AG09319 (cell line): ENCODE measurements around the gene AKAP1.
"Not testable (repeated sequence)": the region's sequence is repeated elsewhere in the genome, so short reads cannot be mapped to it uniquely, and the experiment has no call there.

Source experiments
- DNase-seq: peaks from one replicate; pipeline ENCODE4 v3.0.0-alpha.2; 2010; ENCODE audit warnings: low read depth; ENCODE audit errors: extremely low read depth
- TF ChIP-seq, protein P1 (sequence below): IDR thresholded peaks from 2 replicates; pipeline ENCODE4 v1.5.1; 2011; ENCODE audit warnings: low read depth, mild to moderate bottlenecking, inconsistent platforms, low read length, moderate library complexity

AKAP1 gene

GRCh38 chr17:57096472-57097202, 11.6 kb downstream of the AKAP1 start:
- TF ChIP-seq, protein P1, sequence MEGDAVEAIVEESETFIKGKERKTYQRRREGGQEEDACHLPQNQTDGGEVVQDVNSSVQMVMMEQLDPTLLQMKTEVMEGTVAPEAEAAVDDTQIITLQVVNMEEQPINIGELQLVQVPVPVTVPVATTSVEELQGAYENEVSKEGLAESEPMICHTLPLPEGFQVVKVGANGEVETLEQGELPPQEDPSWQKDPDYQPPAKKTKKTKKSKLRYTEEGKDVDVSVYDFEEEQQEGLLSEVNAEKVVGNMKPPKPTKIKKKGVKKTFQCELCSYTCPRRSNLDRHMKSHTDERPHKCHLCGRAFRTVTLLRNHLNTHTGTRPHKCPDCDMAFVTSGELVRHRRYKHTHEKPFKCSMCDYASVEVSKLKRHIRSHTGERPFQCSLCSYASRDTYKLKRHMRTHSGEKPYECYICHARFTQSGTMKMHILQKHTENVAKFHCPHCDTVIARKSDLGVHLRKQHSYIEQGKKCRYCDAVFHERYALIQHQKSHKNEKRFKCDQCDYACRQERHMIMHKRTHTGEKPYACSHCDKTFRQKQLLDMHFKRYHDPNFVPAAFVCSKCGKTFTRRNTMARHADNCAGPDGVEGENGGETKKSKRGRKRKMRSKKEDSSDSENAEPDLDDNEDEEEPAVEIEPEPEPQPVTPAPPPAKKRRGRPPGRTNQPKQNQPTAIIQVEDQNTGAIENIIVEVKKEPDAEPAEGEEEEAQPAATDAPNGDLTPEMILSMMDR = no peak
- DNase-seq = no peak

DNA sequence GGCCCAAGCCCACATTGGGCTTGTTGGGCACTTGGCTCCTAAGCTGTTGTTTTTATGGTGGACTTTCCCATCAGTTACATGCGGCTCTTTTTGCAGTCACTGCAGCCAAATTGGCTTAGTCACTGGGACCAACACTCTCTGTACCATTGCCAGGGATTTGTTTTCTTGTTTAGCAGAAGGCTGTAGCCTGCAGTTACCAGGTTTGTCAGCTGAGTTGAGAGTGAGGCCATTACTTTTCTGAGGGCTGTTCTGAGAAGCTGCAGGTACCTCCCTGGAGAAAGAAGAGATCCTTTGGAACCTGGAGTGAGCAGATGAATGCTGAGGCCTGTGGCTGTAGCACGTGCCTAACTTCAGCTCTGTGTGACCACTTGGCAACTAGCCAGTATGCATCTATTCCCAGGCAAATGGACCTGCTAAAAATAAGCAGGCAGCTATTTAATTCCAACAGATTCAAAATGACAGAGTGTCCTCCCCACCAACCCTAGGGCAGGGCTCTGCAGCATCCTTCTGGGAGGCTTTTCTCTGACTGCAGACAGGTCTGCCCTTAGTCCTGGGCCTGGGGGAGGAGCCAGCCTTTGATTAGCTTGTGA, 12.9 kb downstream of the AKAP1 start:
- DNase-seq = peak; percentile 25

GRCh38 chr17:57099165-57099564, 14.1 kb downstream of the AKAP1 start:
- DNase-seq = no peak
- TF ChIP-seq, protein P1 = no peak

More for the DNA sequence above, 12.9 kb downstream of the AKAP1 start:
- TF ChIP-seq, protein P1 = no peak

- no peak for DNase-seq
- TF ChIP-seq, protein P1 = no peak
These were observed 17.1 kb downstream of the AKAP1 start for GRCh38 chr17:57102122-57102521.

DNA sequence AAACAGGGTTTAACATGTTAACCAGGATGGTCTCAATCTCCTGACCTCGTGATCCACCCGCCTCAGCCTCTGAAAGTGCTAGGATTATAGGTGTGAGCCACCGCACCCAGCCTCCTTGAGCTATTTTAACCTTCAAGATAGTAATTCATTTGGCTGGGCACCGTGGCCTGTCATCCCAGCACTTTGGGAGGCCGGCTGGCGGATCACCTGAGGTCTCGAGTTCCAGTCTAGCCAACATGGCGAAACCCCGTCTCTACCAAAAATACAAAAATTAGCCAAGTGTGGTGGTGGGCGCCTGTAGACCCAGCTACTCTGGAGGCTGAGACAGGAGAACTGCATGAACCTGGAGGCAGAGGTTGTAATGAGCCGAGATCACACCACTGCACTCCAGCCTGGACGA, 17.6 kb downstream of the AKAP1 start:
- not testable (repeated sequence) for DNase-seq

GRCh38 chr17:57104461-57105175, 19.6 kb downstream of the AKAP1 start:
- DNase-seq = no peak
- TF ChIP-seq, protein P1 = no peak

DNA sequence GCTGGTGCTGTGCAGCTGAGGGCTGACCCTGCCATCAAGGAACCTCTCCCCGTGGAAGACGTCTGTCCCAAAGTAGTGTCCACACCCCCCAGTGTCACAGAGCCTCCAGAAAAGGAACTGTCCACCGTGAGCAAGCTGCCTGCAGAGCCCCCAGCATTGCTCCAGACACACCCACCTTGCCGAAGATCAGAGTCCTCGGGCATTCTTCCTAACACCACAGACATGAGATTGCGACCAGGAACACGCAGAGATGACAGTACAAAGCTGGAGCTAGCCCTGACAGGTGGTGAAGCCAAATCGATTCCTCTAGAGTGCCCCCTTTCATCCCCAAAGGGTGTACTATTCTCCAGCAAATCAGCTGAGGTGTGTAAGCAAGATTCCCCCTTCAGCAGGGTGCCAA, 20.5 kb downstream of the AKAP1 start:
- TF ChIP-seq, protein P1 = no peak
- no peak for DNase-seq
